ENCODE measurements around the gene ADIPOR2.
A peak's percentile ranks its signal among the peaks of the same experiment; 100 is the strongest.
"Not testable (repeated sequence)": the region's sequence is repeated elsewhere in the genome, so short reads cannot be mapped to it uniquely, and the experiment has no call there.

The ADIPOR2 gene

DNA sequence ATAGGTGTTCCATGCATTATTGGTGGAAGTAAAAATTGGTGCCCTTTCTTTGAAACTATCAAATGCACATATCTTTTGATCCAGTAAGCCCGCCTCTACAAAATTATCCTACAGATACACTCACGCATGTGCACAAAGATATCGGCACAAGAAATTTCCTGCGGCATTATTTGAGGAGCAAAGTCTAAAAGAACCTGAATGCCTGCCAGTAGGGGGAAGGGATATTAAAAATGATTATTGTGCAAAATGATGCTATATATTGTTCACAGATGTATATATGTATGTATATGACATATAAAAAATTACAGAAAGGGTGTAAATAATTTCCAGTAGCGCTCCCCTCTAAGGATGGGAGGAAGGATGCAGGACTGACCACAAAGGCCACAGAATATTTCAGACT lies 24.7 kb upstream of the ADIPOR2 start:
- DNase-seq: no peak

DNA sequence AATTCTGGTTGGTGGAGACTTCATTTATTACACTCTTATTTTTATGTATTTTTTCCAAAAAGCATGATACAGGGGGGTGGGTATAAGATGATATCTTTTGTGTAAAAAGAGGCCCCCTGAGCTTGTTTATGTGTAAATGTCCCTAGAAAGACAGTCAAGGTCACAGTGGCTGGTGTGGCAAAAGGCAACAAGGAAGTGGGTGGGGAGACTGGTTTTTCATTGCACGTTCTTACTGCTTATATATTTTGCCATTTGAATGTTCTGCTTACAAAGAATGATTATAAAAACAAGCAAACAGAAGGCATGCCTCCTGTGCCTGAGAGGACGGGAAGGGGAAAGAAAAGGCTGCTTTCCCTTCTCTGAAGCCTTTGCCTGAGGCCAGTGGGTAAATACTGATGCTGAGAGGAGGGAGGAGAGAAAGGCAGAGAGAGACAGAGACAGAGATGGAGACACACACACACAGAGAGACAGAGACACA lies 24.1 kb upstream of the ADIPOR2 start:
- DNase-seq: no peak

DNA sequence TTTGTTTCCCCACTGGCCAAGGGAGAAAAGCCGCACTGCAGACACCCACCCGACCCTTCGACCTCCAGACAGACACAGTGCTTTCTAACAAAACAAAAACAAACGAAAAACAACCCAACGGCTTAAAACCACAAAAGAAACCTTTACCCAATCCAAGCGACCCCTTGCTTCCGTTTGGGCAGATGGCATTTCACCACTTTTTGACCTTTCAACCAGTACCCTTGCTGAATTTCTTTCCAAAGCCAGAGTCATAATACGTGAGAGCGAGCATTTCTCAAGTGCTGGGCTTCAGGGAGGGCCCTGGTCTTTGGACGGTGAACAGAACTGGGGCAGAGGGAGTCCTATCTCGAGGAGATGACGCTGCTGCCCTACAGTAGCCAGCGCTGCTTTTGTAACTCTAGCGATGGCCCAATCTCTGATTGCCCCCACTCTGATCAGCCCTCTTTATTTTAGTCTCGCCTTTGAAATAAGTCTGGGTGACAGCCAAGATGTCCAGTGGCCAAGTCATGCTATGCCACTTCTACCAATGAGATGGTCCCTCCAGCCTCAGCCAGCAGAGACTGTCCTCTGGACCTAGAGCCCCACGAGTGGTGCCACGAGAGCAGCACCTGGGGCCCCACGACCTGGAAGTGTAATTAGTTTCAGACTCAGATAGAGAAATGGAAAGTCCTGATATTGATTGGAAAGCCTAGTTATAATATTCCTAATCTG lies 21.9 kb upstream of the ADIPOR2 start:
- DNase-seq: no peak

DNA sequence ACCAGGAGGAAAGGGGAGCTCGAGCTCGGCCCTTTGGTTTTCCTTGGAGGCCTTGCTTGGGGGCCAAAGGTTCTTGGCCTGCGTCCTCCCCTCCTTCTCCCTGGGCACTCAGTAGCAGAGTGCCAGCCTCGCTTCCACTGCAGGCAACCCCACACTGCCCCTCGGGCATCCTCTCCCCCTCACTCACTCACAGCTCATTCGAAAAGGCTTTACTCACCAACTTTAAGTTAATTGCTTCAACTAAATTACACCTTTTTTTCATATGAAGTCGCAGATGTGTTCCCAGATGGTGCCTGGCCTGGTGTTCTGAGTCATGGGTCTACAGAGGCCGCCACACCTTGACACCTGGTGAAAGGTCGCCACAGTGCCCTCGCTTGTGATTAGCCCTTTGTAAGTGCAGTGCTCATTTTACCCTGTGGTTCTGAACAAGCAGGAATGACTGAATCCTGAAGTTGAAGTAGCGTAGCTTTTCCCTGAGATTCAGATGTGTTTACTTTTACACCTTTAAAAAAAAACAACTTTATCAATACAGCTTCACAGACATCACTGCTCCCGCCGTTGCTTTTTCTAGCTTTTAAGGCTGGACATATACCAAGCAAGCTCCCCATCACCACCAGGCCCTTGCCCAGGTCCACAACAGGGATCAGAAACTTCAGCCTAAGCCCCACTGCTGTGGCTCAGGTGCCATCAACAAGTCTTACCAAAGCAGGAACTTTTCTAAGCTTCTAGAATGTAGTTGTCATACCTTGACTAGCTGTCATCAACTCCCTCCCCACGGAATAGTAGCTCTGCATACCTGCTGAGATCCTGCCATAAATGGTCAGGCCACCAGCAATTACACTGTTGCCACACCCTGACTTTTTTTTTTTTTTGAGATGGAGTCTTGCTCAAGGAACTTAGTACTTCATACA lies 20.3 kb upstream of the ADIPOR2 start:
- DNase-seq: no peak

DNA sequence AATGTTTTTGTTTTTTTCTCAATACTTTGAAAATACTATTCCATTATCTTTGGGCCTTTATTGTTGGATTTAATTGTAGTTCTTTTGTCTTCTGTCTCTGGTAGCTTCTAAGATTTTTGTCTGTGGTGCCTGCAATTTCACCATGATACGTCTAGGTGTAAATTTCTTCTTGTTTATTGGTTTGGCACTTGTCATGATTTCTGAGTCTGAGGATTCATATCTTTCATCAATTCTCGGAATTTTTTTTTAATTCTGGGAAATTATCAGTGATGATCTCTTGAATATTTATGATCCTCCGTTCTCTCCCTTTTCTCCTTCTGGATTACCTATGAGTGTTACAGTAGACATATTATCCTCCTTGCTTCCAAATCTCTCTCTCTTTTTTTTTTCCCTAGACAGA lies 14.8 kb upstream of the ADIPOR2 start:
- no peak for DNase-seq

DNA sequence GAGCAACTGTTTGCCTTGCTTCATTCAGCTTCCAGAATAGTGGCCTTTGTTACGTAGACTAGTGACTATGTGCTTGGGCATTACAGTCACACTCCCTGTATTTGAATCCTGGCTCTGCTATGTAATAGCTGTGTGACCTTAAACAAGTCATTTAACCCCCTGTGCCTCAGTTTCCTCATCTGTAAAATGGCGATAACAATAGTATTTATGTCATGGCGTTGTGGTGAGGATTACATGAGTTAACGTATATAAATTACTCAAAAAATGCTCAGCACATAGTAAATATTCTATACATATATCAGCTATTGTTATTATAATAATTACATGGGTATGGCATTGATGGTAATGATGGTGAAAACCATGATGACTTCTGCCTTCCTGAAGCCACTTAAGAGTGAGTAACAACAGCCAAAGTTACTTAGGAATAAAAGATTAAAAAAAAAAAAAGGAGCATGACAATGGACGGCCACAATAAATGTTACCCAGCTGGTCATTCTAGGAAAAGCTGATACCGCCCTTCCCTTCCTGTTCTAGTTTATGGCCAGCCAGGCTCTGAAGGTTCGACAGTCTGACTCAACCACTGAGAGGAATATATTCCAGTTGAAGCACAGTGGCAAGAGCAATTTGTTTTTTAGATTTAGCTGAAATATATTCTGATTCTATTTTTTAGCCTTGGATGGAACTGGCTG lies 9.9 kb upstream of the ADIPOR2 start:
- DNase-seq: no peak

DNA sequence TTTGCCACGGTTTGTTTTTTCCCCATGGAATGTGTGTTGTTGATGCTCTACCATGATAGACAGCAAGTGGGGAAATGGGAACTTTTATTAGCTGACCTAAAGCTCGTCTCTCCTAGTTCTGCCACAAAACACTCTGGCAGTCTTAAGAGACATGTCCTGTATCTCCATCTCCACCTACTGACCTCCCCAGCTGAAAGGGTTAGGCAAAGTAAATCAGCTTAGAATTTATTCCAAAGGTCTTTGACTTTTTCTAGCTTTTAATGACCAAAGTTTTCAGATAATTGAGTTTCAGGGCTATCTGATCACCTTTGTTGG lies 9.4 kb upstream of the ADIPOR2 start:
- DNase-seq: no peak

DNA sequence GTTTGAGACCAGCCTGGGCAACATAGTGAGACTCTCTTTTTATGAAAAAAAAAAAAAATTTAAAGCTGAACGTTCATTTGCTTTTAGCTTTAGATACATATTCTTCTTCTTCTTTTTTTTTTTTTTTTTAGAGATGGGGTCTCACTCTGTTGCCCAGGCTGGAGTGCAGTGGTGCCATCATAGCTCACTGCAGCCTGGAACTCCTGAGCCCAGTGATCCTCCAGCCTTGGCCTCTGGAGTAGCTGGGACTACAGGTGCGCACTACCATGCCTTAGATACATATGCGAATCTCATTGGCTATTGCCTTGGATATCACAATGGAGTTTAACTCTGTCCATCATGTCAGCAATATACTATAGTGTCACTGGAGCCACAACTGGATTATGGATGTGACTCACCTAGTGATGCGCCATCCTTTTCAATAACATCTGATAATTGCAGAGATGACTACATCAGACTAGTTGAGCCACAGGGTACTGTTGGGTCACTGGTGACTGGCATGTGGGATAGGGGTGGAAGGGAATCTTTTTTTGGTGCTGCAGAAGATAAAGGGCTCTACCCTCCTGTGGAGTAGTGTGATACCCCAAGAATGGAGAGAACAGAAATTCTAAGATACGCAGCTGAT lies 2.7 kb upstream of the ADIPOR2 start:
- no peak for DNase-seq

GRCh38 chr12:1691123-1692007 lies 495 bp downstream of the ADIPOR2 start:
- DNase-seq: peak; percentile 30

- DNase-seq: no peak
Measured at GRCh38 chr12:1692226-1692625, 1.4 kb downstream of the ADIPOR2 start.

- DNase-seq: no peak
Measured at GRCh38 chr12:1692895-1693610, 2.2 kb downstream of the ADIPOR2 start.

DNA sequence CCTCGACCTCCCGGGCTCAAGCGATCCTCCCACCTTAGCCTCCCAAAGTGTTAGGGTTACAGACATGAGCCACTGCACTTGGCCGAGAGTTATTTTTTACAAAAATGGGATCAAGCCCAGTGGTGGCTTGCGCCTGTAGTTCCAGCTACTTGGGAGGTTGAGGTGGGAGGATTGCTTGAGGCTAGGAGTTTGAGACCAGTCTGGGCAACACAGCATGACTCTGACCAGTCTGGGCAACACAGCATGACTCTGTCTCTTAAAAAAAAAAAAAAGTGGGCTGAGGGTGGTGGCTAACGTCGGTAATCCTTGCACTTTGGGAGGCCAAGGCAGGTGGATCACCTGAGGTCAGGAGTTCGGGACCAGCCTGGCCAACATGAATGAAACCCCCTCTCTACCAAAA lies 4.2 kb downstream of the ADIPOR2 start:
- not testable (repeated sequence) for DNase-seq

DNA sequence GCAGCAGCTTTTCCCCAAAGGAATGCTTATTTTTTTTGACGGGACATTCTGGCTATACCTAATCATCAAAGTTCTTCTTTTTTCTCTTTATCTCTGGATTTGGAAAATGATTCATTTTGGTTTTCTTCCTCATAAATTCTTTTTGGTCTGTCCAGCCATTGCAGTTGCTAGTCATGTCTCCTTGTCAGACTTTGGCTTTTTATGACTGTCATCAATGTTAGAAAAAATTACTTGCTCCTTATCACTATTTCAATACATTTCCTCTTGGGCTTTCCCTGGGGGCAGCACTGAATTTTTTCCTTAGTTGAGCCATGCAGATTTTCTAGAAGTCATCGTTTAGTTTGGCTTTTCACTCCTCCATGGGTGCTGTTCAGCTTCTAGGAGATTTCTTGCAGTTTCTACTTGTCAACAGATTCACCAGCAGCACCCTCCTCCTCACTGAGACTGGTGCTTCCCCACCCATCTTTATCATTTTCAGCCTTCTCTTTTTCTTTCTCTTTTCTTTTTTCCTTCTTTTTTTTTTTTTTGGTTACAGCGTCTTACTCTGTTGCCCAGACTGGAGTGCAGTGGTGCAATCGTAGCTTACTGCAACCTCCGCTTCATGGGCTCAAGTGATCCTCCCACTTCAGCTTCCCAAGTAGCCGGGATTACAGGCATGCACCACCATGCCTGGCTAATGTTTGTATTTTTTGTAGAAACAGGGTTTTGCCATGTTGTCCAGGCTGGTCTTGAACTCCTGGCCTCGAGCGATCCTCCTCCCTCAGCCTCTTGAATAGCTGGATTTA lies 5.2 kb downstream of the ADIPOR2 start:
- DNase-seq: no peak

DNA sequence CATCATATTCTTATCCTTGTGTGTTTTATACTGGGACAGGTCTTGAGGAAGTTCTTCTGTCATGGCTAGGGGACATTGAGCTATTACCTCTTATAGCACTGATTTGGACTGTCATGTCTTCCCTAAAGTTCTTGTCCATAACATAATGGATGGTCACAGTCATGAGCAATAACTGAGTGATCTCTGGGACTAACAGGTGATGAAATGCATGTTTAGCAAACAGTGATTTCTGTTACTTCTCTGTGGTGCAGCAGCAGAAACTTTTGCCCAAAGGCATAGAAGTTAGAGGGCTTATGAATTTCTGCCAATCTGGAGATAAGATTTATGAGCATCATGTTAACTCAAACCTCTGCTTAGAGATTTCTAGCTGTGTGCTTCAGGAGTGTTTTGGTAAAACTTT lies 5.9 kb downstream of the ADIPOR2 start:
- no peak for DNase-seq

GRCh38 chr12:1697271-1697670 lies 6.4 kb downstream of the ADIPOR2 start:
- no peak for DNase-seq

DNA sequence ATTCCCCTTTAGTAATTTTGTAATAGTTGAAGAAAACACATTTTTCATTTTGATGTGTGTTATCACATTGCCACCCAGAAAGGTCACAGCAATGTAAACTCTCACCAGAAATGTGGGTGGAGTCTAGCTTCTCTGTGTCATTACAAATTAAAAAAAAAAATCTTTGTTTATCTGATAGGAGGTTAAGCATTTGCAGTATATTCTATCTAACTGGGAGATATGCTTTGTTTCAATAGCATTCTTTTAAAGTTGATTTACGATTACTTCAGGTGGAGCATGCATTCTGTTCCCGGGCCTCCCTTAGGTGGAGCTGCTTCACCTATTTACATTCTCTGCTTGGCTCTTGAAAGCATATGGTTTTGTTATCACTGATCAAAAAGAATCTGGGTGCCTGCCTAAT lies 7.8 kb downstream of the ADIPOR2 start:
- no peak for DNase-seq

DNA sequence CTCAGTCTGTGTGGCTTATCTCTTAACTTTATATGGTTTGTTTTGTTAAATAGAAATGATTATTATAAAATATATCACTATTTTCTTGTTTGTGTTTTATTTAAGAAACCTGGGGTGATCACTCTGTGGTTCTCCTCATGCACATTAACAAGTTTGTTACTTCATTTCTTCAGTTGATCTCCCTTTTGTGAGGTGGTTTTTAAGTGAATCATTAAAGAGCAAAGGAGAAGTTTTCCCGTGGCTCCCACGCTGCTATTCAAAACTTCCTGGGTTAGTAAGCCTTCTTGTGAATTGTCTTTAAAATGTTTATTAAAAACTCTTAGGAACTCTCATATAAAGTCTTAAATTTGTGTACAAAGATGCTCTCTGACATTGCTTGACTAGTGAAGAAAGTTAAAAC lies 11.8 kb downstream of the ADIPOR2 start:
- no peak for DNase-seq

- DNase-seq: no peak
Measured at GRCh38 chr12:1703771-1704722, 13.2 kb downstream of the ADIPOR2 start.
